Measurements from ENCODE around the gene FOXD4L4.
"Not testable (repeated sequence)": the region's sequence is repeated elsewhere in the genome, so short reads cannot be mapped to it uniquely, and the experiment has no call there.

- TF ChIP-seq GABPA (IDR thresholded peaks at IDR 0.05; ENCODE audit: low read depth); CTCF (IDR thresholded peaks at IDR 0.05; ENCODE audit: insufficient read depth, low read length): not testable (repeated sequence)
These were observed 33.4 kb upstream of the FOXD4L4 start for GRCh38 chr9:65703550-65703949.
